HL-60 (cell line): ENCODE data around the gene SPATA31E1.

Experiments used
- GABPA ChIP-seq: IDR thresholded peaks from 2 replicates; pipeline ENCODE4 v1.6.1; 2012; ENCODE audit warnings: low read depth
- POLR2AphosphoS5 ChIP-seq: IDR thresholded peaks from 2 replicates; pipeline ENCODE4 v1.6.1; 2012; ENCODE audit warnings: low read depth
- TF ChIP-seq, protein P1 (sequence below): IDR thresholded peaks from one replicate; pipeline ENCODE4 v1.5.1; 2011; ENCODE audit warnings: low read length, control low read depth, inconsistent platforms; ENCODE audit not compliant: insufficient read depth

GRCh38 chr9:87880116-87880515 is 2.6 kb upstream of the SPATA31E1 start:
- no peak for TF ChIP-seq POLR2AphosphoS5
- TF ChIP-seq, protein P1, sequence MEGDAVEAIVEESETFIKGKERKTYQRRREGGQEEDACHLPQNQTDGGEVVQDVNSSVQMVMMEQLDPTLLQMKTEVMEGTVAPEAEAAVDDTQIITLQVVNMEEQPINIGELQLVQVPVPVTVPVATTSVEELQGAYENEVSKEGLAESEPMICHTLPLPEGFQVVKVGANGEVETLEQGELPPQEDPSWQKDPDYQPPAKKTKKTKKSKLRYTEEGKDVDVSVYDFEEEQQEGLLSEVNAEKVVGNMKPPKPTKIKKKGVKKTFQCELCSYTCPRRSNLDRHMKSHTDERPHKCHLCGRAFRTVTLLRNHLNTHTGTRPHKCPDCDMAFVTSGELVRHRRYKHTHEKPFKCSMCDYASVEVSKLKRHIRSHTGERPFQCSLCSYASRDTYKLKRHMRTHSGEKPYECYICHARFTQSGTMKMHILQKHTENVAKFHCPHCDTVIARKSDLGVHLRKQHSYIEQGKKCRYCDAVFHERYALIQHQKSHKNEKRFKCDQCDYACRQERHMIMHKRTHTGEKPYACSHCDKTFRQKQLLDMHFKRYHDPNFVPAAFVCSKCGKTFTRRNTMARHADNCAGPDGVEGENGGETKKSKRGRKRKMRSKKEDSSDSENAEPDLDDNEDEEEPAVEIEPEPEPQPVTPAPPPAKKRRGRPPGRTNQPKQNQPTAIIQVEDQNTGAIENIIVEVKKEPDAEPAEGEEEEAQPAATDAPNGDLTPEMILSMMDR, result no peak
- no peak for TF ChIP-seq GABPA
